ENCODE data around the gene EIF3L. TPM values are rescaled to one million over a fixed set of nuclear protein-coding genes. Genes with fewer than 3 reads are reported as not detected.
"Not testable (repeated sequence)": the region's sequence is repeated elsewhere in the genome, so short reads cannot be mapped to it uniquely, and the experiment has no call there.

EIF3L gene
- total RNA-seq, result 100 to 1,000 TPM; 365 to 477 (median 414) TPM
- long read RNA-seq, donor 1, transcript EIF3L-203 (13 exons, 3,220 nt), result major isoform, 465 of 525 reads
- long read RNA-seq, donor 1, partial matches to known transcripts, result 29 of 525 reads
- long read RNA-seq, donor 1, other reads (novel, unspliced or antisense), result 31 of 525 reads
- long read RNA-seq, donor 2, transcript EIF3L-203 (13 exons, 3,220 nt), result major isoform, 118 of 137 reads
- long read RNA-seq, donor 2, partial matches to known transcripts, result 7 of 137 reads
- long read RNA-seq, donor 2, other reads (novel, unspliced or antisense), result 12 of 137 reads

- intact Hi-C loops (cut with DNase I, micrococcal nuclease), result no loop called here
- TF ChIP-seq CTCF (IDR thresholded peaks at IDR 0.05), result no peak
Measured at GRCh38 chr22:37849089-37849751, at the start of gene EIF3L. TSS of gene EIF3L (plus strand) at chr22:37849419. CDS start at chr22:37849450, 31 bp downstream.

GRCh38 chr22:37799979-37800378 is 49.2 kb upstream of the EIF3L start:
- not testable (repeated sequence) for H3K4me3 ChIP-seq; H3K36me3 ChIP-seq (ENCODE audit: low read depth); ATAC-seq; DNase-seq; H3K4me1 ChIP-seq (ENCODE audit: low read depth); H3K9me3 ChIP-seq
- intact Hi-C loops (cut with DNase I, micrococcal nuclease), result loop anchor here in 1 of 2 donors (10.0 kb wide), 1 partner anchor 155 kb away; no protein-coding TSS in a partner anchor

More at GRCh38 chr22:37849089-37849751, at the start of gene EIF3L:
- Histone ChIP-seq H3K4me3 (peak within 1 kb of the TSS; percentile 71), H3K4me1 (ENCODE audit: low read depth) (peaks cover 10% of the 10 kb centered on the region), H3K9me3 (no peaks in the 10 kb centered on the region), H3K36me3 (ENCODE audit: low read depth) (peaks cover 4% of the 10 kb centered on the region)
- DNase-seq (peak; percentile 93 to 94 (median 93)), ATAC-seq (peak; percentile 90)

GRCh38 chr22:37801946-37802309 is 47.3 kb upstream of the EIF3L start:
- H3K36me3 ChIP-seq (ENCODE audit: low read depth), result no peaks in the 10 kb centered on the region
- no peaks in the 10 kb centered on the region for H3K9me3 ChIP-seq
- H3K4me1 ChIP-seq (ENCODE audit: low read depth), result peaks cover 13% of the 10 kb centered on the region
- peak overlapping the region; percentile 34 for H3K4me3 ChIP-seq
- no peak for TF ChIP-seq CTCF (IDR thresholded peaks at IDR 0.05)
- intact Hi-C loops (cut with DNase I, micrococcal nuclease), result no loop called here
- peak in 2 of 3 donors; percentile 62 to 68 for DNase-seq
- peak; percentile 31 for ATAC-seq

GRCh38 chr22:37802310-37803194 is 46.7 kb upstream of the EIF3L start:
- Histone ChIP-seq H3K4me1 (ENCODE audit: low read depth) (peaks cover 18% of the 10 kb centered on the region), H3K9me3 (no peaks in the 10 kb centered on the region), H3K4me3 (peak overlapping the region; percentile 34), H3K36me3 (ENCODE audit: low read depth) (no peaks in the 10 kb centered on the region)
- DNase-seq (peak; percentile 77 to 83 (median 79)), ATAC-seq (peak; percentile 51)
- intact Hi-C loops (cut with DNase I, micrococcal nuclease), result no loop called here
- TF ChIP-seq CTCF (IDR thresholded peaks at IDR 0.05), result no peak

GRCh38 chr22:37803195-37803638 is 46.0 kb upstream of the EIF3L start:
- peak in 1 of 3 donors; percentile 47 for DNase-seq
- Histone ChIP-seq H3K4me3 (no peak overlapping the region), H3K36me3 (ENCODE audit: low read depth) (no peaks in the 10 kb centered on the region), H3K4me1 (ENCODE audit: low read depth) (peaks cover 23% of the 10 kb centered on the region), H3K9me3 (no peaks in the 10 kb centered on the region)
- TF ChIP-seq CTCF (IDR thresholded peaks at IDR 0.05), result no peak
- intact Hi-C loops (cut with DNase I, micrococcal nuclease), result no loop called here
- ATAC-seq, result no peak

Data from mucosa of descending colon (tissue), 3 donors.